ENCODE results near the gene SLC27A1.

GRCh38 chr19:17454576-17455071 is 15.7 kb upstream of the SLC27A1 start:
- TF ChIP-seq CTCF (IDR thresholded peaks at IDR 0.05) (no peak), POLR2A (IDR thresholded peaks at IDR 0.05) (no peak)
